HG03442 (cell line): ENCODE data around the gene SCO2.
"Not testable (repeated sequence)": the region's sequence is repeated elsewhere in the genome, so short reads cannot be mapped to it uniquely, and the experiment has no call there.

Experiments
- ATAC-seq: cut with Tn5 transposase; IDR thresholded peaks from one replicate; pipeline ENCODE4 v1.9.1; 2021; ENCODE audit warnings: mild to moderate bottlenecking, moderate library complexity; ENCODE audit not compliant: unreplicated experiment

Gene SCO2

GRCh38 chr22:50522208-50522805 lies 3.1 kb downstream of the SCO2 start:
- ATAC-seq = no peak

GRCh38 chr22:50521710-50522109 lies 3.7 kb downstream of the SCO2 start:
- ATAC-seq = no peak

GRCh38 chr22:50520826-50521453 lies 4.5 kb downstream of the SCO2 start:
- no peak for ATAC-seq

DNA sequence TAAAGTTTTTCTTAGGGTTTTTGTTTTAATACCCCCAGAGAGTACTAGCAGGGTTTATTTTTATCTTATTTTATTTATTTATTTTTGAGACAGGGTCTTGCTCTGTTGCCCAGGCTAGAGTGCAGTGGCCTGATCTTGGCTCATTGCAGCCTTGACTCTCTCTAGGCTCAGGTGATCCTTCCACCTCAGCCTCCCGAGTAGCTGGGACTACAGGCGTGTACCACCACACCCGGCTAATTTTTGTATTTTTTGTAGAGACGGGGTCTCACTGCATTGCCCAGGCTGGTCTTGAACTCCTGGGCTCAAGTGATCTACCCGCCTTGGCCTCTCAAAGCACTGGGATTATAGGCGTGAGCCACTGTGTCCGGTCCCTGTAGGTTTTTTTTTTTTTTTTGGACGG lies 5.2 kb downstream of the SCO2 start:
- ATAC-seq = not testable (repeated sequence)

- no peak for ATAC-seq
These were observed 6.2 kb downstream of the SCO2 start for GRCh38 chr22:50519151-50519550.

DNA sequence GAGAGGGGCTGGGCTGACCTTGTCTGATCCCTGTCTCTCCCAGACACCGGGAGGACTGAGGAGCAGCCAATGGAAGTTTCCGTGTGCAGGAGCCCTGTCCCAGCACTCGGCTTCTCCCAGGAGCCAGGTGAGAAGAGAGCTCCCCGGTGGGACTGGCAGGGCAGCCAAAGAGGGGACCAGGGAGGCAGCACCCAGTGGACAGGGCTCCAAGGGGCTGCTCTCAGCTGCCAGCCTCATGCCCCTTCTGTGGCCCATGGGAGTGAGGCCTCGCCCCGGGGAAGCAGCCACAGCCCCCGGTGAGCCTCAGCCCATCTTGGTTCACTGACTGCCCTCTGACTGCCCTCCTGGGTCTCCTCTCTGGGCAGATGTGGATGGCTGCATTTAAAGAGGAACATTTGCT lies 6.8 kb downstream of the SCO2 start:
- no peak for ATAC-seq

DNA sequence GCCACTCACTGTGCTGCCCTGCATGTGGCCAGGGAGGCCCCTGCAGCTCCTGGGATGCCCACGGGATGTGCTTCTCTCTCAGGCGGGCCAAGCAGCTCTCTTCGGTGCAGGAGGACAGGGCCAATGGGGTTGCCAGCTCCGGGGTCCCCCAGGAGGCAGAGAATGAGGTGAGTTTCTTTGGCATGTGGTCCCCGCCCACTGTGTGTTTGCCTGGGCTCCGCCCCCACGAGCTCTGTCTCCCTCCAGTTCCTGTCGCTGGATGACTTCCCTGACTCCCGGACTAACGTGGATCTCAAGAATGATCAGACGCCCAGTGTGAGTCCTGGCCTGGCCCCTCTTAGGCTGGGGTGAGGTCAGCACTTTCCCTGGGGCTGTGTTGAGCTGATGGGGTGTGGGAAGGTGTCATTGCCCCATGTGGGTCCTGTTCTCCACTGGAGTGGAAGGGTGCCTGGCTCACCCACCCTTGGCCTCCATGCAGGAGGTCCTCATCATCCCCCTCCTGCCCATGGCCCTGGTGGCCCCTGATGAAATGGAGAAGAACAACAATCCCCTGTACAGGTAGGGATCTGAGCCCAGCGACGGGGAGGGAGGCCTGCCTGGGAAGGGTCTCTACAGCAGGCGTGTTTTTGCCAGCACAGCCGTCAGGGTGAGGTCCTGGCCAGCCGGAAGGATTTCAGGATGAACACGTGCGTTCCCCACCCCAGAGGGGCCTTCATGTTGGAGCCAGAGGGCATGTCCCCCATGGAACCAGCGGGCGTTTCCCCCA lies 7.7 kb downstream of the SCO2 start:
- ATAC-seq = no peak

DNA sequence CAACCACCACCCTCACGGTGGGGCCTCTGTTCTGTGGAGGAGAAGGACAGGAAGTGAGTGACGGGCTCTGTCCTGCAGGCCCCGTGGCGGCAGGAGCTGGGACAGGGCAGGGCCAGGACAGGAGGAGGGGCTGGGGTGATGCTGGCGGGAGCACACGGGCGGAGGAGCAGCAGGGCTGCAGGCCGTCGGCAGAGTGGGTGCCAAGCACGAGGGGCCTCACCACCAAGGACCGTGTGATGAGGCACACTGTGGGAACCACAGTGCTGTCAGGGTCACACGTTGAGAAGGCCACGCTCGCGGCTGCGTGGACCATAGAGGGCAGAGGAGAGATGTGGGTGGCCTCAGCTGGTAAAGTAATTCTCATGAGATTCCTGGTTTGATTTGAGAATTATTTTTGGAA lies 8.5 kb downstream of the SCO2 start:
- ATAC-seq = no peak

DNA sequence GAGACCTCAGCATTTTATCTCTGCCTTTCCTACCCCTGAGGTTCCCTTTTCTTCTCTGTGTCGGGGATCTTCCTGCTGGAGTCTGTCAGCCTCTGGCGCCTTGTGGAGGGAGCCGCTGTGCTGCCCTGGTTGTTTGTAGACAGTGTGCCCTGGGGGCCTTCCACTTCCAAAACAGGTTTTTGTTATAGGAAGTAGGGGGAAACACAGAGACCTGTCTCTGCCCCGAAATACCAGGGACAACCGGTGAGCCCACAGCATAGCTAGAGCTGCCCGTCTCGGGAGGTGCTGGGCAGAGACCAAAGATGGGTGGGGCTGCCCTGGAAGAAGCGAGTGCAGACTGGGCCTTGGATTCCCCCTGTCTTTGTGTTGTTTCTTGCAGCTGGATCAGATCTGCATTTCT lies 9.3 kb downstream of the SCO2 start:
- ATAC-seq = no peak

DNA sequence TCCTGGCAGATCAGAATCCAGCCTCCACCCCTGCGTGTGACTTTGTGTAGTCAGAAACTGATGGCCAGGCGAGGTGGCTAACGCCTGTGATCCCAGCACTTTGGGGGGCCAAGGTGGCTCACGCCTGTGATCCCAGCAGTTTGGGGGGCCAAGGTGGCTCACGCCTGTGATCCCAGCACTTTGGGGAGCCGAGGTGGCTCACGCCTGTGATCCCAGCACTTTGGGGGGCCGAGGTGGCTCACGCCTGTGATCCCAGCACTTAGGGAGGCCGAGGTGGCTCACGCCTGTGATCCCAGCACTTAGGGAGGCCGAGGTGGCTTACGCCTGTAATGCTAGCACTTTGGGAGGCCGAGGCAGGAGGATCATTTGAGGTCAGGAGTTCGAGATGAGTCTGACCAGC lies 12.2 kb downstream of the SCO2 start:
- ATAC-seq = no peak

DNA sequence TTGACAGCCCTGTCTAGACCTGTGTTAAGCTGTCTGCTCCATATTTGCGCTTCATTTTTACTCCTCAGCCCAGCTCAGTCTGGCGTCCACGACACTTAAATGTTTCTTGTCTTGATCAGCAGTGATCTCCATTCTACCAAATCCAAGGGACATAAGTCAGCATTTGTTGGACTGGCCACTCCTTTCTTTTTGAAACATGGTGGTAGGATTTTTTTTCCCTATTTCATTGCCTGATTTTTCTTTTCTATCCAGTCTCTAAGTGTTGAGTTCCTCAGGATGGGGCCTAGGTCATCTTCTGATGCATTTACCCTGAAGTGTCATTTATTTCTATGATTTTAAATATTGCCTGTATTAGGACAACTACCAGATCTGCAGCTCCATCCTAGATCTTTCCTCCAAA lies 16.5 kb downstream of the SCO2 start:
- no peak for ATAC-seq

DNA sequence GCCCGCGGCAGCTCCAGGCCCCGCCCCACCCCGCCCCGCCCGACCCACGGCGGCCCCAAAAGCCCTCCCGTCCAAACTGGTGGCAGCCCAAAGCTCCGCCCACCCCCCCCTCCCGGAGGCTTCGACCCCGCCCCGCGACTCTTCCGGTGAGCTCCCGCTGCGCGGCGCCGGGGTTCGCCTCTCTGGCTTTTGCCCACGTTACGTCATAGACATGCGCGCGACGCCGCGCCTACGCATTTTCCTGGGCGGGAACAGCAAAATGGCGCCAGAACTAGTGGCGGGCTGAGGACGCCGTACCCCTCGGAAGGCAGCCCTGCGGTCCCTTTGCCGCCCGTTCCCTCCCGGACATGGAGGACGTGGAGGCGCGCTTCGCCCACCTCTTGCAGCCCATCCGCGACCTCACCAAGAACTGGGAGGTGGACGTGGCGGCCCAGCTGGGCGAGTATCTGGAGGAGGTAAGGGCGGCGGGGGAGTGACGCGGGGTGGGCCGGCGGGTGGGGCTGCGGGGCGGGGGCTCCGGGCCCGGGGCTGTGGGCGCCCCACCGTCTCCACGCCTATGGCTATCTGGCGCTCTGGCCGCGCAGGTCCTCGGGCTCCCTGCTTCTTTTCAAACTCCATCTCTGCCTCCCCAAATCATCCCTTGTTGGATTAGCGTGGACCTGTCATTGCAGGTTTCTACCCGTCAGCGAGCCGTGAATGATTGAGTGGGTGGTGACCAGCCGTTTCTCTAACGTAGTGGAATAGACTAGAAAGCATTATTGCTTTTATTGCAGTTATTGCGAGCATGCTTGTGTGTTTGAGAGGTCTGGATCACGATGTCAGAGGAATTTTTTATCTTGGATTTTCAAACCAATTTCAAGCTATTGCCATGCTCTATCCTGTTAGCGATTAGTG lies 17.2 kb downstream of the SCO2 start, which contains the start of gene NCAPH2:
Gene NCAPH2 (plus strand): TSS at position 234 of the 894 bp plus-strand sequence. CDS start 114 bp downstream, at position 348.
- peak; percentile 59 for ATAC-seq

DNA sequence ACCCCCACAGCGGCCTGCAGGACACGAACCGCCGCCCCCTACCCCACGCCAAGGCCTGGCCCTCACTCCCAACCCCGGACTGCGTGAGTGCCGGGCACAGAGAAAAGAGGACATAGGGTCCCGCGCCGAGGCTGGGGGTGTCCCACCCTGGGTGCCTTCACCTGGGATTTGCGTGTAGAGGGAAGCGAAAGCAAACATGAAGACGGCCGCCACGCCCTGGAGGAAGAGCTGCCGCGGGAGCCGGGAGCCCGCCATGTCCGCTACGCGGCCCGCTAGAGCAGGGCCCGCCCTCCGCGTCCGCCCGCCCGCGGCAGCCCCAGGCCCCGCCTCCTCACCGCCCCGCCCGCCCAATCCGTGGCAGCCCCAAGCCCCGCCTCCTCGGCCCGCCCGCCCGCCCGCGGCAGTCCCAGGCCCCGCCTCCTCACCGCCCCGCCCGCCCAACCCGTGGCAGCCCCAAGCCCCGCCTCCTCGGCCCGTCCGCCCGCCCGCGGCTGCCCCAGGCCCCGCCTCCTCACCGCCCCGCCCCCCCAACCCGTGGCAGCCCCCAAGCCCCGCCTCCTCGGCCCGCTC lies 17.9 kb downstream of the SCO2 start, which contains the start of gene LMF2:
Gene LMF2 (minus strand): TSS at position 282 of the 570 bp plus-strand sequence. CDS start 27 bp downstream, at position 255.
- peak; percentile 51 for ATAC-seq

DNA sequence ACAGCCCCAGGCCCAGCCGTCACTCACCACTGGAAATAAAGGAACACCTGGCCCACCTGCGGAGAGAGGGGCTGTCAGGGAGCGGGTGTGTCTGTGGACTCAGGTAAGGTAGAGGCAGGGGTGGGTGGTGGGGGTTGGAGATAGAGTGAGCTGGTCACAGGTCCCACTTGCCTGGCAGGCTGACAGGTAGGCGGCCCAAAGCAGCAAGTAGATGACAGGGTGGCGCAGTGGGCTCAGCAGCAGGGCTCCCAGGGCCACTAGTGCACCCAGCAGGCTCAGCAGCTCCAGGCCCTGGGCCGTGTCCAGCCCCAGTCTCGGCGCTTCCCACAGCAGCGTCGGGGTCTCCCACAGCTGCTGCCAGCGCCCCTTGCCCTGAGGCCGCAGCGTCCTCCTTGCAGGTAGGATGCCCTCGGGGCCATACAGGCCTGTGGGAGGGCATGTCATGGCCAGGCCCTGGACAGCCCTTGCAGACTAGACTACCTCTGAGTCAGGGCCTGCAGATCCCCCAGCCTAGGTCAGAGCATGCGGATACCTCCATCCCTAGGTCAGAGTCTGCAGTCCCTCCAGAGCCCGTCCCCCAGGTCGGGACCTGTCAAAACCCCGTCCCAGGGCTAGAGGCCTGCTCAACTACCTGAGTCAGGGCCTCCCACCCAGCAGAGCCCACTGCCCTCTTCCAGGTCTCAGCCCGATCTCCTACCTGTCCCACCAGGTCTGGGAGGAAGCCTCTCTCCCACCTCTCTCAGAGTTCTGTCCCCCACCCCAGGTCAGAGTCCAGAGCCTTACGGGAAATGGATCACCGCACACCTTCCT lies 18.6 kb downstream of the SCO2 start:
- ATAC-seq = peak; percentile 3

- no peak for ATAC-seq
These were observed 19.4 kb downstream of the SCO2 start for GRCh38 chr22:50505776-50506610.

DNA sequence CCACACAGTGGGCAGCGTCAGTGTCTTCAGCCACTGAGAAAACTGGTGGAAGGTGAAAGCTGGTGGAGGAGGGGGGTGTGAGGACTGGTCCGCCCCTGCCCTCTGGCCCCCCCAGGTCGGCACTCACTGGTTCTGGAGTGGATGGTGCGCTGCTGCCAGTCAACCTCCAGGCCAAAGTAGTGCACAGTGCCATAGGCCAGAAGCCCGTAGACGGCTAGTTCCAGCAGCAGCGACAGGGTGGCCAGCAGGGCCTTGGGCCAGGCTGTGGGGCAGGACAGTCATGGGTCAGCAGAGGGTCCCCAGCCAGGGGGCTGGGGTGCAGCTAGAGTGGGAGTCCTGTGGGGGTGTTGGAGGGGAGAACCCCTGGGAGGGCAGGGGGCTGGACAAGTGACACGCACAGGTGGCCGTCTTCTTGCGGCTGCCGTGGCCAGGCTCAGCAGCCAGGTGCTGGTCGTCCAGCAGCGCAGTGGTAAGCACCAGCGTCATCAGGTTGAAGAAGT lies 20.1 kb downstream of the SCO2 start:
- ATAC-seq = no peak

- ATAC-seq = no peak
These were observed 20.8 kb downstream of the SCO2 start for GRCh38 chr22:50504369-50505211.
